Chondrocyte (in vitro differentiated cells): ENCODE measurements around the gene LKAAEAR1. TPM values are rescaled to one million over a fixed set of nuclear protein-coding genes. Genes with fewer than 3 reads are reported as not detected.

ENCODE experiments used
- DNase-seq: peaks from one replicate; pipeline ENCODE4 v3.0.0; 2021; ENCODE audit warnings: mixed read lengths, low spot score
- H3K27ac Mint-ChIP-seq: one replicate; pipeline ENCODE4 v1.8.0; 2021; ENCODE audit warnings: mild to moderate bottlenecking, moderate library complexity, mixed read lengths; ENCODE audit not compliant: unreplicated experiment
- H3K27me3 Mint-ChIP-seq: 2 replicates; pipeline ENCODE4 v1.8.0; 2021; ENCODE audit warnings: low read depth, mixed read lengths
- H3K36me3 Mint-ChIP-seq: 2 replicates; pipeline ENCODE4 v1.8.0; 2021; ENCODE audit warnings: low read depth, mixed read lengths
- H3K4me1 Mint-ChIP-seq: 2 replicates; pipeline ENCODE4 v1.8.0; 2021; ENCODE audit warnings: low read depth, mild to moderate bottlenecking, mixed read lengths
- H3K4me3 Mint-ChIP-seq: one replicate; pipeline ENCODE4 v1.8.0; 2021; ENCODE audit warnings: mild to moderate bottlenecking, moderate library complexity, mixed read lengths; ENCODE audit not compliant: unreplicated experiment
- H3K9me3 Mint-ChIP-seq: 2 replicates; pipeline ENCODE4 v1.8.0; 2021; ENCODE audit warnings: low read depth, mixed read lengths
- total RNA-seq: library from RNA; stranded (reverse); gene quantifications from 3 replicates; pipeline ENCODE4 v1.2.1, GENCODE V29; 2021
- TF ChIP-seq, protein P1 (sequence below): fragments of 200-600 bp; sonication (generic); IDR thresholded peaks from 2 replicates; pipeline ENCODE4 v1.5.0; 2021; ENCODE audit warnings: antibody characterized with exemption, mild to moderate bottlenecking, moderate library complexity

The LKAAEAR1 gene
- total RNA-seq, 1 donor from 2014 or later = 0.55 TPM

- no peak overlapping the region for H3K4me3 Mint-ChIP-seq
- no peak overlapping the region for H3K27ac Mint-ChIP-seq
- H3K36me3 Mint-ChIP-seq = no peaks in the 10 kb centered on the region
- TF ChIP-seq, protein P1, sequence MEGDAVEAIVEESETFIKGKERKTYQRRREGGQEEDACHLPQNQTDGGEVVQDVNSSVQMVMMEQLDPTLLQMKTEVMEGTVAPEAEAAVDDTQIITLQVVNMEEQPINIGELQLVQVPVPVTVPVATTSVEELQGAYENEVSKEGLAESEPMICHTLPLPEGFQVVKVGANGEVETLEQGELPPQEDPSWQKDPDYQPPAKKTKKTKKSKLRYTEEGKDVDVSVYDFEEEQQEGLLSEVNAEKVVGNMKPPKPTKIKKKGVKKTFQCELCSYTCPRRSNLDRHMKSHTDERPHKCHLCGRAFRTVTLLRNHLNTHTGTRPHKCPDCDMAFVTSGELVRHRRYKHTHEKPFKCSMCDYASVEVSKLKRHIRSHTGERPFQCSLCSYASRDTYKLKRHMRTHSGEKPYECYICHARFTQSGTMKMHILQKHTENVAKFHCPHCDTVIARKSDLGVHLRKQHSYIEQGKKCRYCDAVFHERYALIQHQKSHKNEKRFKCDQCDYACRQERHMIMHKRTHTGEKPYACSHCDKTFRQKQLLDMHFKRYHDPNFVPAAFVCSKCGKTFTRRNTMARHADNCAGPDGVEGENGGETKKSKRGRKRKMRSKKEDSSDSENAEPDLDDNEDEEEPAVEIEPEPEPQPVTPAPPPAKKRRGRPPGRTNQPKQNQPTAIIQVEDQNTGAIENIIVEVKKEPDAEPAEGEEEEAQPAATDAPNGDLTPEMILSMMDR = peak; percentile 17
- peaks cover 48% of the 10 kb centered on the region for H3K4me1 Mint-ChIP-seq
- no peaks in the 10 kb centered on the region for H3K27me3 Mint-ChIP-seq
- no peaks in the 10 kb centered on the region for H3K9me3 Mint-ChIP-seq
- DNase-seq = no peak
These were observed 28.1 kb downstream of the LKAAEAR1 start for GRCh38 chr20:64055893-64056638.

- Mint-ChIP-seq H3K4me1 (peaks cover 48% of the 10 kb centered on the region), H3K9me3 (no peaks in the 10 kb centered on the region), H3K27me3 (no peaks in the 10 kb centered on the region), H3K27ac (peak overlapping the region; percentile 36), H3K4me3 (no peak overlapping the region), H3K36me3 (no peaks in the 10 kb centered on the region)
- DNase-seq = no peak
- TF ChIP-seq, protein P1 = no peak
These were observed 28.8 kb downstream of the LKAAEAR1 start for GRCh38 chr20:64055396-64055892.

DNA sequence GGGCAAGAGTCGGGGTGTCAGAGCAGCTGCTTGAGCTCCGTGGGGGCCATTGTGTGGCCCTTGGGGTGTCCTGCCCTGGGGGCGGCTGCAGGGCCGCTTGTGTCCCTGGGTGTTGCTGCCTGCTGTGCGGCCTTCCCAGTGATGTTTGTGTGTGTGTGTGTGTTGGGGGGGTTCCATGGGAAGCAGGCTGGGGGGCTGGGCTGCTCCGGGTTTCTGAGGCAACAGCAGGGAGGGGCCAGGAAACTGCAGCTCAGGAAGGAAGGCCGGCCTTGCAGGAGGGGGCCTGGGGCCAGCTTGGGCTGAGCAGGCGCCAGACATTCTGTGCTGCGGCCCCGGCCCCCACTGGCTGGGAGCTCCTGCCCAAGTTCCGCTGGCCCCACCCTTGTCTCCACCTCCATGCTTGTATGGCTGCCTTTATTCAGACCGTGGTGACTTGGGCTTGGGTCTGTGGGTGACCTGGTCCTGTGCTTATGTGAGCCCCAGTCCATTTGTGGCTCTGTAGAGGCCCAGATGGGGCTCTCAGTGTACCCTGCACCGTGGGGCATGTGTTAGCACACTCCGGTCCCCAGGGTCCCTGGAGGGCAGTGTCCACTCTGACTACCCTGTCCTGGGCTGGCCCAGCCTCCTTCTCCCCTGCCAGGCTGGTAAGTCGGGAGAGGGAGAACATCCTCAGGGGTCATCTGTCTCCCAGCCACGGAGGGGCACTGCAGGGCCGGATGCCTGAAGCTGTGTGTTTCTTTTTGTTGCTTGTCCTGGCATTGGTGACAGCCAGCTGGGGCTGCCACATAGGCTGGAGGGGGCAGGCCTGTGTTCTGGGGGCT is 30.1 kb downstream of the LKAAEAR1 start:
- H3K27me3 Mint-ChIP-seq = peaks cover under 1% of the 10 kb centered on the region
- TF ChIP-seq, protein P1 = peak; percentile 73
- DNase-seq = no peak
- H3K4me1 Mint-ChIP-seq = peaks cover 43% of the 10 kb centered on the region
- peak overlapping the region; percentile 83 for H3K27ac Mint-ChIP-seq
- H3K36me3 Mint-ChIP-seq = no peaks in the 10 kb centered on the region
- H3K9me3 Mint-ChIP-seq = no peaks in the 10 kb centered on the region
- H3K4me3 Mint-ChIP-seq = peak overlapping the region; percentile 22

- no peak overlapping the region for H3K27ac Mint-ChIP-seq
- H3K4me3 Mint-ChIP-seq = peak overlapping the region; percentile 22
- no peak for DNase-seq
- peaks cover 1% of the 10 kb centered on the region for H3K27me3 Mint-ChIP-seq
- TF ChIP-seq, protein P1 = no peak
- peaks cover 37% of the 10 kb centered on the region for H3K4me1 Mint-ChIP-seq
- H3K36me3 Mint-ChIP-seq = no peaks in the 10 kb centered on the region
- H3K9me3 Mint-ChIP-seq = no peaks in the 10 kb centered on the region
These were observed 31.0 kb downstream of the LKAAEAR1 start for GRCh38 chr20:64052987-64053840.
